Left lung (tissue), 10 donors: Measurements from ENCODE around the gene FAM228B. TPM values are rescaled to one million over a fixed set of nuclear protein-coding genes. Genes with fewer than 3 reads are reported as not detected.

Source experiments
- ATAC-seq: fragments of 200-7000 bp; cut with Tn5 transposase; one replicate; pipeline ENCODE4 v1.9.1; 2020; ENCODE audit warnings: moderate library complexity
- DNase-seq, 4 donors: peaks; one replicate each; pipeline ENCODE4 v3.0.0-alpha.2; 2013 to 2020
- H3K27ac ChIP-seq, 2 donors: fragments of 200-600 bp; sonication (generic) in 1 of 2; one replicate each; pipeline versions ENCODE4 v1.5.0 to v1.8.0; 2020 to 2021
- H3K27me3 ChIP-seq, 2 donors: fragments of 200-600 bp; sonication (generic) in 1 of 2; one replicate each; pipeline versions ENCODE4 v1.5.0 to v1.8.0; 2020 to 2021
- H3K36me3 ChIP-seq, 2 donors: fragments of 200-600 bp; sonication (generic) in 1 of 2; one replicate each; pipeline versions ENCODE4 v1.5.0 to v1.8.0; 2020 to 2021
- H3K4me1 ChIP-seq, 2 donors: fragments of 200-600 bp; one replicate each; pipeline ENCODE4 v1.8.0; 2021
- H3K4me3 ChIP-seq, 2 donors: fragments of 200-600 bp; sonication (generic) in 1 of 2; one replicate each; pipeline versions ENCODE4 v1.5.0 to v1.8.0; 2020 to 2021; ENCODE audit warnings: mild to moderate bottlenecking in 1 of 2
- H3K9me3 ChIP-seq, 2 donors: fragments of 200-600 bp; sonication (generic) in 1 of 2; one replicate each; pipeline versions ENCODE4 v1.5.0 to v1.8.0; 2020 to 2021
- CTCF ChIP-seq, 2 donors: fragments of 200-600 bp; sonication (generic) in 1 of 2; IDR thresholded peaks; one replicate each; pipeline versions ENCODE4 v1.5.0 to v1.8.0; 2021; ENCODE audit warnings: antibody characterized with exemption in 2 of 2
- intact Hi-C, 2 donors: fragments of 100-400 bp; cut with DNase I; formaldehyde crosslinking; loops; one replicate each; pipeline versions ENCODE4 v1.11.2 to v1.14.2; 2022
- polyA plus RNA-seq, 6 donors: library from polyadenylated mRNA; unstranded; fragments of 120-200 nt; gene quantifications; one replicate each; pipeline ENCODE4 v1.2.1, GENCODE V29; 2013; ENCODE audit not compliant: insufficient read length in 6 of 6
- total RNA-seq, 2 donors: library from RNA; stranded (reverse); fragmentation: NEBNext Ultra II Directional; extraction: Animal tissue kit (Norgen Biotek cat#: 25700); gene quantifications; one replicate each; pipeline ENCODE4 v1.2.1, GENCODE V29; 2021
- donor health status: DM: no; HTN: yes; CAD: no.
- donor health status: DM: no; HTN: no; CAD: no.

Gene FAM228B
- total and polyA plus RNA-seq, 8 donors: 18.2 to 30.6 (median 26.2) TPM

- no peak for ATAC-seq
- DNase-seq: no peak
- H3K36me3 ChIP-seq: peaks cover 0 to 98% of the 10 kb centered on the region in 2 donors
- no peaks in the 10 kb centered on the region for H3K4me1 ChIP-seq
- no peaks in the 10 kb centered on the region for H3K27me3 ChIP-seq
- no peak for TF ChIP-seq CTCF (IDR thresholded peaks at IDR 0.05)
- intact Hi-C loops: no loop called here
- H3K9me3 ChIP-seq: no peaks in the 10 kb centered on the region
- H3K4me3 ChIP-seq: no peak overlapping the region
- no peak overlapping the region for H3K27ac ChIP-seq
These were observed 83.4 kb downstream of the FAM228B start for GRCh38 chr2:24206714-24207113.

- Histone ChIP-seq H3K36me3 (peaks cover 0 to 100% of the 10 kb centered on the region in 2 donors), H3K4me1 (no peaks in the 10 kb centered on the region), H3K27ac (no peak overlapping the region), H3K4me3 (no peak overlapping the region), H3K9me3 (no peaks in the 10 kb centered on the region), H3K27me3 (no peaks in the 10 kb centered on the region)
- no peak for DNase-seq
- TF ChIP-seq CTCF (IDR thresholded peaks at IDR 0.05): no peak
- intact Hi-C loops: no loop called here
- ATAC-seq: no peak
These were observed 84.1 kb downstream of the FAM228B start for GRCh38 chr2:24207359-24207758.

GRCh38 chr2:24208490-24208889 lies 85.2 kb downstream of the FAM228B start:
- intact Hi-C loops: no loop called here
- ATAC-seq (no peak), DNase-seq (no peak)
- H3K4me3 ChIP-seq: no peak overlapping the region
- no peak overlapping the region for H3K27ac ChIP-seq
- no peaks in the 10 kb centered on the region for H3K27me3 ChIP-seq
- no peak for TF ChIP-seq CTCF (IDR thresholded peaks at IDR 0.05)
- peaks cover 0 to 100% of the 10 kb centered on the region in 2 donors for H3K36me3 ChIP-seq
- H3K4me1 ChIP-seq: no peaks in the 10 kb centered on the region
- H3K9me3 ChIP-seq: no peaks in the 10 kb centered on the region

- H3K27ac ChIP-seq: no peak overlapping the region
- H3K36me3 ChIP-seq: peaks cover 0 to 100% of the 10 kb centered on the region in 2 donors
- H3K9me3 ChIP-seq: no peaks in the 10 kb centered on the region
- no peaks in the 10 kb centered on the region for H3K27me3 ChIP-seq
- ATAC-seq (no peak), DNase-seq (no peak)
- intact Hi-C loops: no loop called here
- no peaks in the 10 kb centered on the region for H3K4me1 ChIP-seq
- TF ChIP-seq CTCF (IDR thresholded peaks at IDR 0.05): no peak
- no peak overlapping the region for H3K4me3 ChIP-seq
These were observed 86.3 kb downstream of the FAM228B start for GRCh38 chr2:24209389-24210105.

- H3K27me3 ChIP-seq: no peaks in the 10 kb centered on the region
- TF ChIP-seq CTCF (IDR thresholded peaks at IDR 0.05): no peak
- intact Hi-C loops: no loop called here
- H3K4me1 ChIP-seq: no peaks in the 10 kb centered on the region
- ATAC-seq: no peak
- H3K4me3 ChIP-seq: no peak overlapping the region
- H3K9me3 ChIP-seq: no peaks in the 10 kb centered on the region
- DNase-seq: no peak
- no peak overlapping the region for H3K27ac ChIP-seq
- H3K36me3 ChIP-seq: peaks cover 0 to 100% of the 10 kb centered on the region in 2 donors
These were observed 86.8 kb downstream of the FAM228B start for GRCh38 chr2:24210106-24210455.
